ENCODE results near the gene CRB1. TPM values are rescaled to one million over a fixed set of nuclear protein-coding genes. Genes with fewer than 3 reads are reported as not detected.
A peak's percentile ranks its signal among the peaks of the same experiment; 100 is the strongest.

CRB1 gene
- total and polyA plus RNA-seq, 9 of the 15 experiments (the other 6 are each of a cell fraction or from before 2014, with no cell fraction given): 0.04 to 0.10 TPM; not detected in 7

GRCh38 chr1:197519741-197520334 lies 251.8 kb downstream of the CRB1 start:
- ChIA-PET POLR2A (no interaction called here), CTCF (ENCODE audit: low intra/inter-chr PET ratio) (interaction anchor here (1.7 to 3.2 kb wide), 2 partner anchors 405 to 945 kb away, joined by 8 to 23 read pairs; no protein-coding TSS in a partner anchor)
- TF ChIP-seq RAD21 (CRISPR knock-in tag; conservative IDR thresholded peaks at IDR 0.05 in 1 of 2, IDR thresholded peaks at IDR 0.05 in 1 of 2): peak; percentile 41 to 58
- TF ChIP-seq, protein P1, sequence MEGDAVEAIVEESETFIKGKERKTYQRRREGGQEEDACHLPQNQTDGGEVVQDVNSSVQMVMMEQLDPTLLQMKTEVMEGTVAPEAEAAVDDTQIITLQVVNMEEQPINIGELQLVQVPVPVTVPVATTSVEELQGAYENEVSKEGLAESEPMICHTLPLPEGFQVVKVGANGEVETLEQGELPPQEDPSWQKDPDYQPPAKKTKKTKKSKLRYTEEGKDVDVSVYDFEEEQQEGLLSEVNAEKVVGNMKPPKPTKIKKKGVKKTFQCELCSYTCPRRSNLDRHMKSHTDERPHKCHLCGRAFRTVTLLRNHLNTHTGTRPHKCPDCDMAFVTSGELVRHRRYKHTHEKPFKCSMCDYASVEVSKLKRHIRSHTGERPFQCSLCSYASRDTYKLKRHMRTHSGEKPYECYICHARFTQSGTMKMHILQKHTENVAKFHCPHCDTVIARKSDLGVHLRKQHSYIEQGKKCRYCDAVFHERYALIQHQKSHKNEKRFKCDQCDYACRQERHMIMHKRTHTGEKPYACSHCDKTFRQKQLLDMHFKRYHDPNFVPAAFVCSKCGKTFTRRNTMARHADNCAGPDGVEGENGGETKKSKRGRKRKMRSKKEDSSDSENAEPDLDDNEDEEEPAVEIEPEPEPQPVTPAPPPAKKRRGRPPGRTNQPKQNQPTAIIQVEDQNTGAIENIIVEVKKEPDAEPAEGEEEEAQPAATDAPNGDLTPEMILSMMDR (IDR thresholded peaks at IDR 0.05 in 2 of 3, conservative IDR thresholded peaks at IDR 0.05 in 1 of 3; ENCODE audit: insufficient read depth in 2 of 3, low read depth in 1 of 3, low read length in 3 of 3): peak; percentile 28 to 58 (median 48); a peak in 4 of 6 replicates
- TF ChIP-seq FOXP4 (CRISPR knock-in tag; IDR thresholded peaks at IDR 0.05; ENCODE audit: borderline replicate concordance): no peak
- no peaks in the 10 kb centered on the region for H3K36me3 ChIP-seq (ENCODE audit: control insufficient read depth, insufficient read depth, low read length)
- H3K79me2 ChIP-seq (ENCODE audit: control insufficient read depth, insufficient read depth, low read length): no peaks in the 10 kb centered on the region
- no peaks in the 10 kb centered on the region for H3K9me3 ChIP-seq (replicated peaks; ENCODE audit: control insufficient read depth, insufficient read depth, low read depth, low read length)
- ATAC-seq: peak; percentile 63
- H3K4me3 ChIP-seq: no peak overlapping the region
- no peak overlapping the region for H3K9ac ChIP-seq (ENCODE audit: insufficient read depth in 1 of 2, low read depth in 2 of 2, low read length in 2 of 2)
- no peak overlapping the region for H2AFZ ChIP-seq (ENCODE audit: low read depth, low read length)
- H3K9me1 ChIP-seq (ENCODE audit: control insufficient read depth, insufficient read depth, low read length): no peaks in the 10 kb centered on the region
- H3K4me1 ChIP-seq (replicated peaks in 1 of 2; ENCODE audit: control insufficient read depth in 2 of 2, insufficient read depth in 2 of 2, low read length in 2 of 2): no peaks in the 10 kb centered on the region
- no peaks in the 10 kb centered on the region for H3K27me3 ChIP-seq (ENCODE audit: control insufficient read depth in 2 of 2, insufficient read depth in 2 of 2, low read length in 2 of 2)
- H4K20me1 ChIP-seq (replicated peaks; ENCODE audit: control insufficient read depth, insufficient read depth, low read length): no peaks in the 10 kb centered on the region
- WGBS (ENCODE audit: insufficient coverage, low coverage, missing lambda C conversion rate): 81% methylated on average over 1 of the region's 1 CpG
- FAIRE-seq: peak; percentile 19
- DNase-seq (ENCODE audit: extremely low read depth in 1 of 4, low spot score in 3 of 4): peak; percentile 15 to 24 (median 17)
- H3K4me2 ChIP-seq (ENCODE audit: insufficient read depth, low read length): no peak overlapping the region
- no TSS peak for BruUV-seq (replicated peaks)
- H3K27ac ChIP-seq (ENCODE audit: extremely low read depth, low read depth, low read length): no peak overlapping the region
- in situ Hi-C loops (cut with MboI) (loop anchor here (5.0 kb wide), 1 partner anchor 402 kb away; no protein-coding TSS in a partner anchor), intact Hi-C loops (cut with micrococcal nuclease) (loop anchor here (2.0 to 10.0 kb wide), 6 partner anchors 97 to 837 kb away; no protein-coding TSS in a partner anchor)
